HepG2 (cell line): ENCODE measurements around the gene CCDC69. TPM values are rescaled to one million over a fixed set of nuclear protein-coding genes. Genes with fewer than 3 reads are reported as not detected.
A peak's percentile ranks its signal among the peaks of the same experiment; 100 is the strongest.

Experiments
- ATAC-seq: fragments of 200-7000 bp; cut with Tn5 transposase; 3 replicates; pipeline ENCODE4 v1.9.1; 2020; ENCODE audit warnings: mild to moderate bottlenecking, moderate library complexity
- BruUV-seq: library from RNA; stranded (reverse); fragments of 400-500 nt; replicated peaks from 2 replicates; lab custom pipeline; 2021; lab: Mats Ljungman, UMichigan
- CTCF ChIA-PET: fragments of 300-600 bp; formaldehyde crosslinking; extraction: SDS; loops from one replicate; lab custom pipeline; 2021; ENCODE audit warnings: low total read pairs, inconsistent platforms, low intra/inter-chr PET ratio; lab: Yijun Ruan, JAX
- POLR2A ChIA-PET: fragments of 350-600 bp; sonication (Branson Sonifier 250); formaldehyde crosslinking; loops from one replicate; lab custom pipeline; 2020; ENCODE audit warnings: antibody characterized with exemption, inconsistent platforms; lab: Yijun Ruan, JAX
- DNase-seq: peaks from one replicate; pipeline ENCODE4 v3.0.0-alpha.2; 2015; ENCODE audit warnings: low spot score
- FAIRE-seq: peaks from 3 replicates; lab custom pipeline; 2011; peaks lifted over from hg19 to GRCh38; lab: Jason Lieb, UNC
- H2AFZ ChIP-seq: one replicate; pipeline ENCODE4 v1.6.1; 2011; ENCODE audit warnings: low read length, inconsistent platforms
- H3K27ac ChIP-seq: fragments of 300-600 bp; 3 replicates; pipeline ENCODE4 v1.8.0; 2011; ENCODE audit warnings: mixed run types, mild to moderate bottlenecking, mixed read lengths, low read length, inconsistent platforms; ENCODE audit not compliant: insufficient read depth; ENCODE audit errors: extremely low read length
- H3K27me3 ChIP-seq, 2 experiments: fragments of 200-600 bp in 1 of 2; 2 replicates in 1 of 2; 3 replicates in 1 of 2; pipeline versions ENCODE4 v1.6.0 to v1.8.0; 2011; ENCODE audit warnings: low read length in 2 of 2, mild to moderate bottlenecking in 2 of 2, moderate library complexity in 2 of 2, inconsistent platforms in 1 of 2; ENCODE audit not compliant: insufficient read depth in 2 of 2, control insufficient read depth in 1 of 2
- H3K36me3 ChIP-seq, 2 experiments: fragments of 200-600 bp in 1 of 2; replicated peaks in 1 of 2; 2 replicates in 1 of 2; 3 replicates in 1 of 2; pipeline versions ENCODE4 v1.5.1 to v1.8.0; 2011; ENCODE audit warnings: low read length in 2 of 2, inconsistent platforms in 1 of 2; ENCODE audit not compliant: insufficient read depth in 2 of 2, control insufficient read depth in 1 of 2
- H3K4me1 ChIP-seq: 2 replicates; pipeline ENCODE4 v1.5.1; 2012; ENCODE audit warnings: low read length, inconsistent platforms; ENCODE audit not compliant: insufficient read depth
- H3K4me2 ChIP-seq: 2 replicates; pipeline ENCODE4 v1.6.0; 2011; ENCODE audit warnings: low read depth, low read length, inconsistent platforms
- H3K4me3 ChIP-seq, 3 experiments: fragments of 200-600 bp in 1 of 3; sonication (generic), shearing (Covaris generic) in 1 of 3; replicated peaks in 1 of 3; 2 replicates each; pipeline ENCODE4 v1.5.1; 2011 to 2016; ENCODE audit warnings: low read length in 3 of 3, inconsistent platforms in 2 of 3, low read depth in 2 of 3, mild to moderate bottlenecking in 2 of 3, control low read depth in 1 of 3, mixed read lengths in 1 of 3; ENCODE audit not compliant: insufficient read depth in 1 of 3
- H3K79me2 ChIP-seq: one replicate; pipeline ENCODE4 v1.6.1; 2011; ENCODE audit warnings: low read length, inconsistent platforms; ENCODE audit not compliant: insufficient read depth
- H3K9ac ChIP-seq: 2 replicates; pipeline ENCODE4 v1.6.0; 2011; ENCODE audit warnings: mild to moderate bottlenecking, low read depth, low read length, inconsistent platforms; ENCODE audit not compliant: insufficient read depth
- H3K9me3 ChIP-seq: 2 replicates; pipeline ENCODE4 v1.5.1; 2012; ENCODE audit warnings: mild to moderate bottlenecking, low read length
- H4K20me1 ChIP-seq: 2 replicates; pipeline ENCODE4 v1.6.0; 2011; ENCODE audit warnings: inconsistent platforms, mild to moderate bottlenecking, low read length, moderate library complexity; ENCODE audit not compliant: insufficient read depth
- BCL6 ChIP-seq: IDR thresholded peaks from 2 replicates; pipeline ENCODE4 v1.6.1; 2016; ENCODE audit warnings: missing genetic modification reagents, missing compliant biosample characterization
- JUNB ChIP-seq: sonication (generic); formaldehyde crosslinking; IDR thresholded peaks from 2 replicates; pipeline ENCODE4 v1.8.0; 2022; ENCODE audit warnings: missing genetic modification reagents, mild to moderate bottlenecking, borderline replicate concordance
- NCOA2 ChIP-seq: sonication (generic); formaldehyde crosslinking; IDR thresholded peaks from 2 replicates; pipeline ENCODE4 v1.8.0; 2022; ENCODE audit warnings: inconsistent platforms
- NRL ChIP-seq: sonication (generic); formaldehyde crosslinking; IDR thresholded peaks from 2 replicates; pipeline ENCODE4 v1.5.0; 2020; ENCODE audit warnings: missing genetic modification reagents, mild to moderate bottlenecking, moderate library complexity, borderline replicate concordance
- SP1 ChIP-seq, 2 experiments: fragments of 450-650 bp in 1 of 2; sonication (generic) in 1 of 2; formaldehyde crosslinking in 1 of 2; IDR thresholded peaks; 2 replicates each; pipeline versions ENCODE4 v1.4.0 to v1.6.1; 2016 to 2020; ENCODE audit warnings: missing genetic modification reagents in 1 of 2
- ZFP36L2 ChIP-seq: sonication (generic); formaldehyde crosslinking; IDR thresholded peaks from 2 replicates; pipeline ENCODE4 v1.4.0; 2020; ENCODE audit warnings: missing genetic modification reagents
- ZNF547 ChIP-seq: sonication (generic); formaldehyde crosslinking; IDR thresholded peaks from 2 replicates; pipeline ENCODE4 v1.5.1; 2020; ENCODE audit warnings: mild to moderate bottlenecking, missing genetic modification reagents
- ZNF564 ChIP-seq: sonication (generic); formaldehyde crosslinking; IDR thresholded peaks from 2 replicates; pipeline ENCODE4 v1.8.1; 2023; ENCODE audit warnings: mild to moderate bottlenecking, missing genetic modification reagents
- WGBS: methylation state at CpG from one replicate; pipeline ENCODE4 v1.1.6; 2017; ENCODE audit warnings: low lambda C conversion rate; 5-methylcytosine and 5-hydroxymethylcytosine counted together
- in situ Hi-C: cut with HindIII; loops from 2 replicates; pipeline ENCODE4 v1.10.0; 2017; ENCODE audit warnings: low pct_unique_long_range_greater_than_20kb; ENCODE audit not compliant: extremely low pct_ligation_motif_present
- intact Hi-C: fragments of 100-400 bp; cut with micrococcal nuclease; formaldehyde crosslinking; loops from one replicate; pipeline ENCODE4 v1.10.0; 2022; ENCODE audit not compliant: unreplicated experiment
- polyA plus RNA-seq, 8 experiments: library from polyadenylated mRNA; depleted of rRNA in 3 of 8; stranded (reverse) in 7 of 8; unstranded in 1 of 8; fragments of >200 nt; fragmentation: Illumina TruSeq in 4 of 8; extraction: Trizol in 4 of 8; gene quantifications; 2 replicates each; pipeline versions ENCODE4 v1.2.1 to v1.2.3, GENCODE V29; 2011 to 2016; ENCODE audit warnings: low read depth in 4 of 8, missing spikeins in 1 of 8, mixed read lengths in 1 of 8; ENCODE audit not compliant: insufficient read depth in 1 of 8
- total RNA-seq, 5 experiments: library from RNA; depleted of rRNA; stranded (reverse); fragments of >200 nt; fragmentation: Illumina TruSeq; extraction: Trizol; gene quantifications; 2 replicates each; pipeline ENCODE4 v1.2.3, GENCODE V29; 2016; ENCODE audit warnings: low read depth in 1 of 5
- TF ChIP-seq, protein P1 (sequence below): sonication (generic); formaldehyde crosslinking; IDR thresholded peaks from 2 replicates; pipeline ENCODE4 v1.4.0; 2020; ENCODE audit warnings: mild to moderate bottlenecking, missing genetic modification reagents
- TF ChIP-seq, protein P2 (sequence below): IDR thresholded peaks from 2 replicates; pipeline ENCODE4 v1.6.1; 2016; ENCODE audit warnings: missing compliant biosample characterization, missing genetic modification reagents, borderline replicate concordance

Gene CCDC69
- total and polyA plus RNA-seq, 2 of the 13 experiments (the other 11 are each of a cell fraction or from before 2014, with no cell fraction given), result 12.2 to 45.2 TPM

DNA sequence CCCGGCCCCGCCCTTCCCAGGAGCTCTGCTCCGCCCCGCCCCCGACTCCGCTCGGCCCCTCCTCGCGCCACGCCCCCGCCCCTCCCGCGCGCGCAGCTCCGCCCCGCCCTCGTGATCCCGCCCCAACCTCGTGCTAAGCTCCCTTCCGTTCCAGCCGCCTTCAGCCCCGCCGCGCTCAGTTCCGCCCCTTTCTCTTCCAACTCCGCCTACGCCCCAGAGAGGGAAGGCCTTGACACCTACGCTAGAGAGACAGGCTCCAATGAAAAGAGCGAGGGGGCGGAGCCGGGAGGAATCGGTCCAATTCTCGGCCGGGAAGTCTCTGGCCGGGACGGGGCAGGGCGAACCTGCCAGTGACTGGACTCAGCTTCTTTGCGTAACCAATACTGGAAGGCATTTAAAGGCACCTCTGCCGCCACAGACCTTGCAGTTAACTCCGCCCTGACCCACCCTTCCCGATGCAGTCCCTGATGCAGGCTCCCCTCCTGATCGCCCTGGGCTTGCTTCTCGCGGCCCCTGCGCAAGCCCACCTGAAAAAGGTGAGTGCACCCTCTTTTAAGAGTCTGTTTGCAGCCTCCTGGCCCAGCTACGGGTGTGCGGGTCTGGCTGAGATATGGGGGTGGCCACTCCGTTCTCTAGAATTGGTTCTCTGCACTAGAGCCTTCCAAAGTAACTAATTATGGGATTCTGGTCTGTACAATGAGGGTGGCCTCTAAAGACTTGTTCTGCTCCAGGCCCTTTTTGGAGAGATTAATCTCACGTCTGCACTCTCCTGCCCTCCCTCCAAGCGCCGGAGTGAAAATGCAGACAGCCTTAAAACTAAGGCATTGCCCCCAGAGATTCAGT is 29.1 kb upstream of the CCDC69 start, which contains the start of gene GM2A:
Gene GM2A, plus strand, starts transcription at position 424 of the 843 bp plus-strand sequence. Its CDS starts 32 bp downstream, at position 456.
- no peaks in the 10 kb centered on the region for H4K20me1 ChIP-seq
- TF ChIP-seq, protein P1, sequence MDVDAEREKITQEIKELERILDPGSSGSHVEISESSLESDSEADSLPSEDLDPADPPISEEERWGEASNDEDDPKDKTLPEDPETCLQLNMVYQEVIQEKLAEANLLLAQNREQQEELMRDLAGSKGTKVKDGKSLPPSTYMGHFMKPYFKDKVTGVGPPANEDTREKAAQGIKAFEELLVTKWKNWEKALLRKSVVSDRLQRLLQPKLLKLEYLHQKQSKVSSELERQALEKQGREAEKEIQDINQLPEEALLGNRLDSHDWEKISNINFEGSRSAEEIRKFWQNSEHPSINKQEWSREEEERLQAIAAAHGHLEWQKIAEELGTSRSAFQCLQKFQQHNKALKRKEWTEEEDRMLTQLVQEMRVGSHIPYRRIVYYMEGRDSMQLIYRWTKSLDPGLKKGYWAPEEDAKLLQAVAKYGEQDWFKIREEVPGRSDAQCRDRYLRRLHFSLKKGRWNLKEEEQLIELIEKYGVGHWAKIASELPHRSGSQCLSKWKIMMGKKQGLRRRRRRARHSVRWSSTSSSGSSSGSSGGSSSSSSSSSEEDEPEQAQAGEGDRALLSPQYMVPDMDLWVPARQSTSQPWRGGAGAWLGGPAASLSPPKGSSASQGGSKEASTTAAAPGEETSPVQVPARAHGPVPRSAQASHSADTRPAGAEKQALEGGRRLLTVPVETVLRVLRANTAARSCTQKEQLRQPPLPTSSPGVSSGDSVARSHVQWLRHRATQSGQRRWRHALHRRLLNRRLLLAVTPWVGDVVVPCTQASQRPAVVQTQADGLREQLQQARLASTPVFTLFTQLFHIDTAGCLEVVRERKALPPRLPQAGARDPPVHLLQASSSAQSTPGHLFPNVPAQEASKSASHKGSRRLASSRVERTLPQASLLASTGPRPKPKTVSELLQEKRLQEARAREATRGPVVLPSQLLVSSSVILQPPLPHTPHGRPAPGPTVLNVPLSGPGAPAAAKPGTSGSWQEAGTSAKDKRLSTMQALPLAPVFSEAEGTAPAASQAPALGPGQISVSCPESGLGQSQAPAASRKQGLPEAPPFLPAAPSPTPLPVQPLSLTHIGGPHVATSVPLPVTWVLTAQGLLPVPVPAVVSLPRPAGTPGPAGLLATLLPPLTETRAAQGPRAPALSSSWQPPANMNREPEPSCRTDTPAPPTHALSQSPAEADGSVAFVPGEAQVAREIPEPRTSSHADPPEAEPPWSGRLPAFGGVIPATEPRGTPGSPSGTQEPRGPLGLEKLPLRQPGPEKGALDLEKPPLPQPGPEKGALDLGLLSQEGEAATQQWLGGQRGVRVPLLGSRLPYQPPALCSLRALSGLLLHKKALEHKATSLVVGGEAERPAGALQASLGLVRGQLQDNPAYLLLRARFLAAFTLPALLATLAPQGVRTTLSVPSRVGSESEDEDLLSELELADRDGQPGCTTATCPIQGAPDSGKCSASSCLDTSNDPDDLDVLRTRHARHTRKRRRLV, result no peak
- no peak for TF ChIP-seq JUNB (CRISPR knock-in tag)
- TF ChIP-seq NRL, result 0 out of 2 replicates have a peak, but pooled peaks have one; percentile 26
- TF ChIP-seq SP1 (IDR thresholded peaks at IDR 0.05), result no peak
- peak; percentile 67; the same call in 1 of the 2 replicates for TF ChIP-seq SP1 (CRISPR knock-in tag; IDR thresholded peaks at IDR 0.05)
- TF ChIP-seq ZNF564, result no peak
- TF ChIP-seq, protein P2, sequence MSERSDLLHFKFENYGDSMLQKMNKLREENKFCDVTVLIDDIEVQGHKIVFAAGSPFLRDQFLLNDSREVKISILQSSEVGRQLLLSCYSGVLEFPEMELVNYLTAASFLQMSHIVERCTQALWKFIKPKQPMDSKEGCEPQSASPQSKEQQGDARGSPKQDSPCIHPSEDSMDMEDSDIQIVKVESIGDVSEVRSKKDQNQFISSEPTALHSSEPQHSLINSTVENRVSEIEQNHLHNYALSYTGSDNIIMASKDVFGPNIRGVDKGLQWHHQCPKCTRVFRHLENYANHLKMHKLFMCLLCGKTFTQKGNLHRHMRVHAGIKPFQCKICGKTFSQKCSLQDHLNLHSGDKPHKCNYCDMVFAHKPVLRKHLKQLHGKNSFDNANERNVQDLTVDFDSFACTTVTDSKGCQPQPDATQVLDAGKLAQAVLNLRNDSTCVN, result no peak
- peak; percentile 37; the same call in 1 of the 2 replicates for TF ChIP-seq NCOA2
- no peak for TF ChIP-seq ZNF547 (CRISPR knock-in tag)
- TF ChIP-seq ZFP36L2 (CRISPR knock-in tag), result no peak
- TF ChIP-seq BCL6 (CRISPR knock-in tag), result 0 out of 2 replicates have a peak, but pooled peaks have one; percentile 27

More for the DNA sequence above, 29.1 kb upstream of the CCDC69 start, which contains the start of gene GM2A:
- Histone ChIP-seq H3K27ac (peak within 1 kb of the TSS; percentile 84), H3K36me3 (no peaks in the 10 kb centered on the region), H3K4me3 (peak within 1 kb of the TSS; percentile 83 to 87 (median 84)), H3K79me2 (peaks cover 33% of the 10 kb centered on the region), H3K9ac (peak within 1 kb of the TSS; percentile 72), H2AFZ (peak within 1 kb of the TSS; percentile 65), H3K4me1 (peaks cover 41% of the 10 kb centered on the region), H3K9me3 (no peaks in the 10 kb centered on the region), H3K27me3 (no peaks in the 10 kb centered on the region; a peak in 1 of 5 replicates), H3K4me2 (peak within 1 kb of the TSS; percentile 97)
- DNase-seq (peak; percentile 99), ATAC-seq (peak; percentile 93), FAIRE-seq (peak; percentile 95)
- POLR2A ChIA-PET, result interaction anchor here (0.6 to 2.9 kb wide), 23 partner anchors 9 to 522 kb away, joined by 3 to 36 read pairs (median 4); partner anchors contain the start of genes ANXA6, CCDC69, DCTN4 and G3BP1
- intact Hi-C loops (loop anchor here (1.0 to 5.0 kb wide), 3 partner anchors 29 to 519 kb away; partner anchors contain the start of genes ATOX1, CCDC69 and G3BP1), in situ Hi-C loops (no loop called here)
- under 1% methylated on average over 25 of the region's 52 CpGs for WGBS
- BruUV-seq, result TSS peak; percentile 78
- CTCF ChIA-PET, result no interaction called here
